Stromal cell of bone marrow (primary cell): ENCODE data around the gene CTNND2.
"Not testable (repeated sequence)": the region's sequence is repeated elsewhere in the genome, so short reads cannot be mapped to it uniquely, and the experiment has no call there.

ENCODE experiments used
- DNase-seq: peaks from one replicate; pipeline ENCODE4 v3.0.0-alpha.2; 2012; ENCODE audit warnings: low read depth

CTNND2 gene

DNA sequence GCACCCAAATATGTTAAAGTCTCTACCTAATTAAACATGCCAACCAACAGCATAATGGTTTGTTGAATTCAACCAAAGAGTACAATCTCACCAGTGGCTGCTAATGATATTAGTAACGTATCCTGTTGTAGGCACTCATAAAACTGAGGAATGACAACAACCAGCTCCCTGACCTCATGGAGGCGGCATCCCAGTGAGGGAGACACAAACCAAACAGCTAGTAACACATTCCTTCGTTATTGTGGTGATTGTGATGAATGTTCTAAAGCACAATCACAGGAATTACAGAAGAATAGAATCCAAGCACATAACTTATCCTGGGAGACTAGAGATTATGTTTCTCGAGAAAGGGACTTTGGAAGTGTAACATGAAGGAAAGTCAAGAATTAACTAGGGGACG is 224.6 kb downstream of the CTNND2 start:
- DNase-seq, result no peak

DNA sequence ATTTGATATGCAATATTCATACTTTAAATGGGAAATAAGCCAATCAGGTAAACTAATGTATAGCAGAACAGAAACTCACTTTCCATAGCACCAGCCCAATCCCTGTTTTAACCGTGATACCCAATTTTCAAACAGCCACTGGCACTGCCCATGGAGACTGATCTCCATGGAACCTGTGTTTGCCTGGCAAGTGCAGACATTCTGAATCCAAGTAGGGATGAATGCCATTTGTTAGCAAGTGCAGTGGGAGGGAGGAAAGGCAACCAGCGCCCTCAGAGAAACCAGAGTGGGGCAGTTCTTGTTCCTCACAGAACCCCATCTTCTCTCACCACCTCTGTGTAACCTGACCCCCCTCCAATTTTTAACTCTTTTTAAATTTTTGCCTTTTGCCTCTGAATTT is 229.1 kb downstream of the CTNND2 start:
- DNase-seq, result no peak

DNA sequence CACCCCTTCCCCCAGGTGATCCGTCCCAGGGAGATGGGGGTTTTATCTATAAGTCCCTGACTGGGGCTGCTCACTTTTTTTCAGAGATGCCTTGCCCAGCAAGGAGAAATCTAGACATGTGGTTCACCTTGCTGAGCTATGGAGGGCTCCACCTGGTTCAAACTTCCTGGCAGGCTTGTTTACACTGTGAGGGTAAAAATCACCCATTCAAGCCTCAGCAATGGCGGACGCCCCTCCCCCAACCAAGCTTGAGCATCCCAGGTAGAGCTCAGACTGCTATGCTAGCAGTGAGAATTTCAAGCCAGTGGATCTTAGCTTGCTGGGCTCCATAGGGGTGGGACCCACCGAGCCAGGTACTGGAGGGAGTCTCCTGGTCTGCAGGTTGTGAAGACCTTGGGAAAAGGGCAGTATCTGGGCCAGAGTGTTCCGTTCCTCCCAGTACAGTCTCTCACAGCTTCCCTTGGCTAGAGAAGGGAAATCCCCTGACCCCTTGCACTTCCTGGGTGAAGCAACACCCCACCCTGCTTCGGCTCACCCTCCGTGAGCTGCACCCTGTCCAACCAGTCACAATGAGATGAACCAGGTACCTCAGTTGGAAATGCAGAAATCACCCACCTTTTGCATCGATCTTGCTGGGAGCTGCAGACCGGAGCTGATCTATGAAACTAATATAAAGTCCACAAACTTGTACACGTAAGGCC is 231.7 kb downstream of the CTNND2 start:
- no peak for DNase-seq

DNA sequence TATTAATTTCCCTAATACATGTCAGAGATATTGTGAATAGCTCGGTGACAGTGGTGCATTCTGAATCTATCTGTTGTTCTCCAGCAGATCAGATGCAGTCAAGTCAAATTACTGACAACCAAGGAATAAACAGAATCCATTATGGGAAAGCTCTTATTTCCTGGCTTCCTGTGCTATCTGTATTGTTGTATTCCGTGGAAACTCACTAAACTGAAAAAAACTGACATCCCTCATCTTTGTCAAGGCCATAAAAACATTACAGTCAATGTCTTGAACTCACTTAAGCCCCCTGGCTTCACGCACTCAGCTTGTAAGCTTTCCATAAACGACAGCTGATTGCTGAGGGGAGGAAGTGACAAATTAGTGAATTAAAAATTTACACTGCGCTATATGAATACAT is 245.9 kb downstream of the CTNND2 start:
- DNase-seq, result no peak

DNA sequence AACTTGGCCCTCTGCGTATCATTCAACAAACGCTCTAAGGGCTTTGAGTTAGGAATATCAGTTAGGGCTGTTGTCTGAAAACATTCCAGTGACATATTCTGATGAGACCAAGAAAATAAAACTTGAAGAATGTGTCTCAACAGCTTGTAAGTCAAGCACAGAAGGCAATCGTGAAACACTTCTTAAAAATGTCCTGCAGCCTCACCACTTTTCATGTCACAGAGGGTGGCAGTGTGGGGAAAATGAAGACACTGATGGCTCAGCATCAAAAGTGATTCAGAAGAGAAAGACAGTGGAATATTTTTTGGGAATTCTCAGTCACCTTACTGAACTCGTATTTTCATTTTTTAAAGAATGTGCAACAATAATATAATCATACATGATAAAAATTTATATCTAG is 247.3 kb downstream of the CTNND2 start:
- DNase-seq, result no peak

DNA sequence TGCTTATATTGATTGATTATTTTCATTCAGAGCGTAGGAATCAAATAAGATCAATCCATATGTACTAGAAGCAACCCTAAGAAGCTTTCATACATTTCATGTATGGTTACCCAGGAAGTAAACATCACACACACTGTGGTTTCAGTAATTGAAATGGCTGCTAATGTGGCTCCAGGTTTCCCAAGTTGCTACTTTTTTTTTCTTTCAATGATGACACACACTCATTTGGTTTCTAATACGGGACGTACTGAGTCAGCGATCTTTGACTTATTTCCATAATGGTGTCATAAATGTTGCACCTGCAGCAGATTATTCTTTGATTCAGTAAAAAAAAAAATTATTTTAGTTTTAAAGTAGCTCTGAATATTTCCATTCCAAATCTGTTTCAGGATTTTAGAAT is 248.6 kb downstream of the CTNND2 start:
- no peak for DNase-seq

DNA sequence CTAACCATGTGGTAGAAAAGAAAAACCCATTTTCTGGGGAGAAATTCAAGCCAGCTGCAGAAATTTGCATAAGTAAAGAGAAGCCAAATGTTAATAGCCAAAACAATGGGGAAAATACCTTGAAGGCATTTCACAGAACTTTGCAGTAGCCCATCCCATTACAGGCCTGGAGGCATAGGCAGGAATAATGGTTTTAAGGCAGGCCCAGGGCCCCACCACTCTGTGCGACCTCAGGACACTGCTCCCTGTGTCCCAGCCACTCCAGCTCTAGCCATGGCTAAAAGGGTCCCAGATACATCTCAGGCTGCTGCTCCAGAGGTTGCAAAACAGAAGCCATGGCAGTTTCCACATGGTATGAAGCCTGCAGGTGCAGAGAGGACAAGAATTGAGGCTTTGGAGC is 253.3 kb downstream of the CTNND2 start:
- no peak for DNase-seq

DNA sequence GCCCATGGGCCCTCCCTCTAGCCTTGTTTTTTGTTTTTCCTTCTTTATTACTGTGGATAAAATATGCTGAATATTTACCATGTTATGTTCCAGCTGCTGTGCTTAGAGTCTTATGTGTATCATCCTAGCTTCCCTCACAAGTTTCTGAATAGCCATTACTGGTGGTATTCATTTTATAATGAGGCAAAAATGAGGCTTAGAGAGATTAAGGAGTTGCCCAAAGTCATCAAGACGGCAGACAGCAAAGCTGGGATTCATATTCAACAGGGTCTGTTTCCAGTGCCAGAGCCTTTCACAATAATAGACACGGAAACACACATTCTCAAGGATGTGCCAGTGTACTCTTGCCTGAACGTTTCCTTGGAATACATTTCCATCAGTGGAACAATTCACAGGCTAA is 258.1 kb downstream of the CTNND2 start:
- DNase-seq, result no peak

DNA sequence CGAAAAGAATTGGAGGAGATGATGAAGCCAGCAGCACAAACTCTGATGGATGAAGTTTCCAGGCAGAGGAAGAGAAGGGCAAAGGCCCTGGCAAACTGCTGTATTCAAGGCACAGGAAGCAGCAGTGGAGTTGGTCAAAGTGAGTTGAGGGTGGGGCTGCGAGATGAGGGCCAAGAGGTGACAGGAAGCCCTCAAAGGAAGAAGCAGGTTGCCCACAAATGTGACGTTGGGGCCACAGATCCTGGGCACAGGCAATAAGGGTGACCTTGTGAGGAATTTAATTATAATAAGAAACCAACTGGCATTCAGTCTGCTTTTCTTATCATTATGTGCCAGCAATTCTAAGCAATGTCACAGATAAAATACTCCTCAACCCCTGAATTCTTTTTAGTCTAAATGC is 261.8 kb downstream of the CTNND2 start:
- no peak for DNase-seq

DNA sequence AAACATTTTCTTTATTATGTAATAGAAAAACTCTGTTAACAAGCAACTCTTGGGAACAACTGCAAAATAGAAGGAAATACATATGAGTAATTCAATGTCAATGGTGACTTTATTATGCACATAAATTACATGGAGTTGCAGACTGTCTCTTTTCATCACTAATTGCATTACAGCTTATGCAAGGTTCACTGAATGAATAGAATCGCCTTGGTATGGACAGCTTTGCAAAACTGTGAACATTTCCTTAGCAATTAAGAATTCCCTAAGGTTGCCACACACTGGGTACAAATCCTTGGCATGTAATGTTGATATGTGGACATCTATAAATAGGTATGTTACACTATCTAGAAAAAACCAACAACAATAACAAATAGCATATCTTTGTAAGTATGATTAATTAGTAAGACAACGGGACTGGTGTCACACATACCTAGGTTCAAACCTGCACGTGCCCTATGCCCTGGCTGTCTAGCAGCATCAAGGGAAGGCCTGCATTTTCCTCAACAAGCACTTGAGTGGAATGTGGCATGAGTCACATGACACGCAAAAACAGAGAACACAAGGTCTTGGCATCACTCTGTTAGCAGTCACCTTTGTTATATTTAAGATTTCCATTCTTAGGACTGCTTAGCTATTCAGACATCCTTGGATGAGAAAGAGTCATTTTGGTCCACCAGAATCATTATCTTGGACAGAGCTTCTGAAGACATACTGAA is 263.9 kb downstream of the CTNND2 start:
- no peak for DNase-seq

DNA sequence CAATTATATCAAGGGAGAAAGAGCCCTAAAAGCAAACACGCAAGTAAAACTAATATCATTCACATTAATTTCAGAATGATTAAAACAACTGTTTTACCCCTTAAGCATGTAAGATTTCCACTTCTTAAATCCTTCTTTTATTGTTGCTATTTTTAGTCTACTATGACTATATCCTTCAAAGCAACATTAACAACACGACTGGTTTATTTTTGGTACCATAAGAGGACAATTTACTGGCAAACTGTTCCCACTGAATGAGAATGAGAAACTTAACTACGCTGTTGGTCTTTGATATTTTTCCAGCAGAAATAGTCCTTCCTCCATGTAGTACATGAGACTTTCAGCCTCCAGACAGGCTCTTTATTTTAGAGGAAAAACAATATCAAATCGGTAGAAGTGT is 281.5 kb downstream of the CTNND2 start:
- DNase-seq, result no peak

DNA sequence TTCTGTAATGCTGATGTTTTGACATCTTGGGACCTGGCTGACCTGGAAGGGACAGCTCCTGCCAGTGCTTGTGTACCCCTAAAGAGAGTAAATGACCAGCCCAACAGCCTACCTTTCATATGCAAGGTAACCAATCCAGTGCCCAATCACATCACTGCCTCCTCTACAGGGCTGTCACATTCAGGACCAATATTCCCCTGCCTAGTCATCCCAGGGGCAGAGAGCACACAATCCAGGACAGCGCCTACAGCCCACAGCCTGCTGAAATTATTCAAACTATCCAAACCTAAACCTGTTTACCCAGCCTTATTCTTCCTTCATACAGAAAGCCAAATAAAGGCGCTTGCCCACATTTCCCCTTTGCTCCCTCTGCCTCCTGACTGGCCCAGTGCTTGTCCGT is 284.1 kb downstream of the CTNND2 start:
- no peak for DNase-seq

DNA sequence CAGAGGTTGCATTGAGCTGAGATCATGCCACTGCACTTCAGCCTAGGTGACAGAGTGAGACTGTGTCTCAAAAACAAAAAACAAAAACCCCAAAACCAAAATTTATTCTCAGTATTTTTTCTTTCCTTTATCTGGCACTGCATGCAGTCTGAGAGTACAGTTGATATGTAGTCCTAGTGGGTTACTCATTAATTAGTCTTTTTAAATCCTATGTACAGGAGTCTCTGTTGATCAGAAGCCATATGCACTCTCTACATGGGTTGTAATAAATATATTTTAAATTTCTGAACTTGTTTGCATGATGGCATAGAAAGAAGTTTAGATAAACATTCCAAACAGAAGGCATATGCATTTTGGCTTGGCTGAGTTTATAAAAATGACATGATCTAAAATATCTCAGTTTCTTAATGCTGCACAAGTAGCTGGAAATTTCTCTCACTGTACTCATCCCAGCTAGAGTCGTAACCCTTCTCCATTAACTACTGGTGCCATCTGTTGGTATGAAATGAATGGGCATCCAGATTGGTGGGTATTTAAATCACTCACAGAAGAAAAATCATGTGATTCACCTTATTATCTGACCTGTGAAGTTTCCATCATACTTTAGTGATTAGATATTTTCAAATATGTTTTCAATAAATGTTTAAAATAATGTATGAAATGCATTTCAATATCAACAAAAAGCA is 284.8 kb downstream of the CTNND2 start:
- DNase-seq, result no peak

DNA sequence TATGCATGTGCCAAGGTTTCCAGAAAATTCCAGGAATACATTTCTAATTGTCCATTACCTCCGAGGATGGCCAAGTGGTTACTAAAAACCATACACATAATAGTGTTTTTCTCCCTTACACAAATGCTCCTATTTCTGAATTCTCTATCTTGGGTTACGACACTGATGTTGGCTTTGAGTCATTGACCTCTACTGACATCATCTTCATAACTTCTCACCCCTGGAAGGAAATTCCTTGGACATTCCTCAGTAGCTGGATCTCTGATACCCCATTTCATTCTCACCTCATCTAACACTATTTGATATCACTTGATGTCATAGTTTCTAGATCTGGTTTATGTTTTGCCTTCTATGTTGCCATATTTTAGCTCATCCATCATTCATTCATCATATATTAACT is 287.2 kb downstream of the CTNND2 start:
- DNase-seq, result no peak

DNA sequence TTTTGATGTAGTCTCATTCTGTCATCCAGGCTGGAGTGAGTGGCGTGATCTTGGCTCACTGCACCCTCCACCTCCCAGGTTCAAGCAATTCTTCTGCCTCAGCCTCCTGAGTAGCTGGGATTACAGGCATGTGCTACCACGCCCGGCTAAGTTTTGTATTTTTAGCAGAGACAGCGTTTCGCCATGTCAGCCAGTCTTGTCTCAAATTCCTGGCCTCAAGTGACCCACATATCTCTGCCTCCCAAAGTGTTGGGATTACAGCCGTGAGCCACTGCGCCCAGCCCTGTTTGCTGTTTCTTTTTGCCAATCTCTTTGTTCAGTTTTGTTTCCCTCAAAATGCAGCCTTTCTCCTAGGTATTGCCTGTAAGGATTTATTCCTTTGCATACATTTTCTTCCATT is 287.6 kb downstream of the CTNND2 start:
- DNase-seq, result not testable (repeated sequence)

DNA sequence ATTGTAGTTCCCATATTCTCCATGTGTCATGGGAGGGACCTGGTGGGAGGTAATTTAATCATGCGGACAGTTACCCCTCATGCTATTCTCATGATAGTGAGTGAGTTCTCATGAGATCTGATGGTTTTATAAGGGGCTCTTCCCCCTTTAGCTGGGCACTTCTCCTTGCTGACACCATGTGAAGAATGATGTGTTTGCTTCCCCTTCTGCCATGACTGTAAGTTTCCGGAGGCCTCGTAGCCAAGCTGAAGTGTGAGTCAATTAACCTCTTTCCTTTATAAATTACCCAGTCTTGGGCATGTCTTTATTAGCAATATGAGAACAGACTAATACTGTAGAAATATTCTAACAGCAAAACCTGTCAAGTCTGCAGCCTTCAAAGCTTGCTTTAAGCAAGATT is 293.2 kb downstream of the CTNND2 start:
- DNase-seq, result no peak

DNA sequence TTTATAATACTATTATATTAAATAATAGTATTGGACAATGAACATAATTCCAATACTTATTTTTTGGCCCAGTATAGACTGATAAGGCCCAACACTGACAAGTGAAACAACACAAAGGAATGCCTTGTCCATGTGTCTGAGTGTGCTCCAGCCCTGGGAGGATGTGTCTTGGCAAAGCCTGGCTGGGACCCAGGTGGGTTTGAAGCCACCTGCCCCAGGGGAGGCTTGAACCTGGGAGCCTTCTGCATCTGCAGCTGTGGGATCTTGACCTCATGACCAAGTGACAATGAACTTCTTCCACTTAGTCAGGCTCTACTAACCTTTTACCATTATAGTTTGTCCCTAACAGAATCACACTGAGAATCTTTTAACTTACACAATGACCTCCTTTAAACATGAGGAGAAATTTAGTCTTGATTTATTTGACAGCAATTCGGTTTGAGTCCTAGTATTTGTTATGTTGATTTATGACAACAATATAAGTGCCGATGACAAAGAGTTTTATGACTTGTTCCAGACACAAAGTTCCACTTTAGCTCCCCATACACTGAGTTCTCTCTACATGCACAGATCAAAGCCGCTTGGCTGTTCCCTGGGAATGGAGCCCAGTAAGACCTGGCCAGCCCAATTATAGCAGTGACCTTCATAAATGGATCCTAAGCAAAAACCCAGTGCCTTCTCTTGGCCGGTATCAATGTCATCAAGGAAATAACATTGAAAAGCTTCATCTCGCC is 294.5 kb downstream of the CTNND2 start:
- DNase-seq, result no peak

DNA sequence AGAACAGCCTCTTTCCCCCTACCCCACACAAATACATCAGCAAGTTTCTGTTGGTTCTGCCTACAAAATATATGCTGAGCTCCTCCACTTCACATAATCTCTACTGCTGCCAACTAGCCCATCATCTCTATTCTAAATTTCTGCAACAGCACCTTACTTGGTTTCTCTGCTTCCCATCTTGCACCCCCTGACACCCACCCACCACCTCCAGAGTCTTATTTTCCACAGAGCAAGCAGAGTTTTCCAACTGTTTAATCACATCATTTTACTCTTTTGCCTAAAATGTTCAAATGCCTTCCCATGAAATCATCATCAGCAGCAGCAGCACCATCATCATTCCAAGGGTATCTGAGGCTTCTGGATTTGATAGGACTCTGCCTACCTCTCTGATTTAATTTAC is 295.7 kb downstream of the CTNND2 start:
- DNase-seq, result no peak

DNA sequence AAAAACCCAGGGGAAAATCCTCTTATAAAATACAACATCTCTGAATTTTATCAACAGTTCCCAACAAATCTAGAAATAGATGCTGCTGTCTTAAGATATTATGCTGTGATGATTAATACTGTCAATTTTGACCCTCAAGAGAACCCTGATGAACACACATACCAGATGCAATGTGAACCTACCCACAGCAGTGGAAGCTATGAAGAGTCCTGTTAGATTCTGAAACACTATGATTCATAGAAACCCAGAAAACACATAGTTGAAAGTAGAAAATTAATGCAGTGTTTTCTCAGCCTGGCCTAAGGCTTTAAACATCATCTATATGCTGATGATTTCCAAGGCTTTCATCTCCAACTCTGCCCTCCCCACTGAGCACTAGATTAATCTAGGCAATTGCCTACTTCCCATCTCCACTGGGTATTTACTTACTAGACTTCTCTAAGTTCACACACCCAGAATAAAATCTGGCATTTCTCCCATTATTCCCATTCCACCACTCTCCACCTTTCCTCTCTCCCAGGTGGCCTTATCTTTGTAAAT is 296.2 kb downstream of the CTNND2 start:
- DNase-seq, result no peak

DNA sequence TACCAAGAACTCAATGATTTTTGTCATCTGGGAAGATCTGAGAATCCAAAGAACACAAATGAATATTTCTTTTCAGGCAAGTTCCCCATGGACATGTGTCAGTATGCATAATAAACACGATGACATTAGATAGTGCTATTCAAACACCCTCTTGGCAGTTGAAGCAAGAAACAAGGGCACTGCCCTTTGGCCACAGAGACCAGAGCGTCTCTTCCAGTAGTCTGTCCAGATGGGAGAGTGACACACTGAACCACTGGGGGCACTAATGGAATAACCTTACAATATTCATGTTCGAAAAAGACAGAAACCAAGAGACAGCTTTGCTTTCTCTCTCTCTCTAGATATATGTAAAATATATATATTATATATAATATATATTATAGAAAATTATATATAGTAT is 301.9 kb downstream of the CTNND2 start:
- DNase-seq, result no peak

DNA sequence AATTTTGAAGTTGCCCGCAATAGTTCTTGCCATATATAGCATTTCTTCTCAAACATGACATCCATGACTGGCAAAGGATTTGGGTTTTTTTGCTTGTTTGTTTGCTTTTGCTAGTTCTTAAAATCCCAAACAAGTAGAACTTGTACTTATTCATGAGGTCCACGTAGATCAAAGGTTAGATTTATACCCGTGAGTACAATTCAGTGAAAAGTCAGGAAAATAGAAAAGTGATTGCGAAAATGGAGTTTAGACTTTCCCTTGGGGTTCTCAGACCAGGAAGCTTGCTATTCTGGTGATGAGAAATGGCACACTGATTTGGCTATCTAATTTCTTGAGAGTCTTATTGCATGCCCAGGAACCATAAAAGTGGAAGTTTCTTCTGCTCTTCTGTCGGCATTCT is 304.7 kb downstream of the CTNND2 start:
- no peak for DNase-seq

DNA sequence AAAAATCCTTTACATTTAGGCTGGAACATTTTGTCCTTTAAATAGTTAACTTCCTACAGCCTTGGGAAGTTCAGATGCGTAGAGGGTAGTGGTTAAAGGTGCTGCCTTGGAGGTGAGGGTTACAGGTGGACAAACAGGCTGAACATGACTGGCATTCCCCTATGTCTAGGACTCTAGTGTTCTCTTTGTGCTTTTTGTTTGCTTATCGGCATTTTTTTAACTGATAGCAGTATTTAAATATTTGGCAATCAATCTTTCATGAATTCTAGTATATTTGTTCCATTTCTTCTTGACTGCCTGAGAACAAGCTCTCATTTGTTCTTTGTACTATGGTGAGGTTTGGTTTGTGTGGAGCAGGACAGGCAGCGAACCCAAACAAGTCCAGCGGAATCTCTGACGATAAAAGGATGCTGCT is 307.6 kb downstream of the CTNND2 start:
- no peak for DNase-seq
